A549 (cell line): ENCODE data around the gene CHD1L.

Source experiments
- CHD4 ChIP-seq: fragments of 200-600 bp; sonication (generic); IDR thresholded peaks from 2 replicates; pipeline ENCODE4 v1.6.1; 2016; ENCODE audit warnings: antibody characterized with exemption, mild to moderate bottlenecking, borderline replicate concordance
- HEYL ChIP-seq: fragments of 250-450 bp; sonication (Bioruptor Pico); IDR thresholded peaks from 2 replicates; pipeline ENCODE4 v1.8.0; 2021; ENCODE audit warnings: mild to moderate bottlenecking, moderate library complexity
- TF ChIP-seq, protein P1 (sequence below): fragments of >200 bp; sonication (Bioruptor Twin); formaldehyde crosslinking; IDR thresholded peaks from 3 replicates; pipeline ENCODE4 v1.5.1; 2016

DNA sequence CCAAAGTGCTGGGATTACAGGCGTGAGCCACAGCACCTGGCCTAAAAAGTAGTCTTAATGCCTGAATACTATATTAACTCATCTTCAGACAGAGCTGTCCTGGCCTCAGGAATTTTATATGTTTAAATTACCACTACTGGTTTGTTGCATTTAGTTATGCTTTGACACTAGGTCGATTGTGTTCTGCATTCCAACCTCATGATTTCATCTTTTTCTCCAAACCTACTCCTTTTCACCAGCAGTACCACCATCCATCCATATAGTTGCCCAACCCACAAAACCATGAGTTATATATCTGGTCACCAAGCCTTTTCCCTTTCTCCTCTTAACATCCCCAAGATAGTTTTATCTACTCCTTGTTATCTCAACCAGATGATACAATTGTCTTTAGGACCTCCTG is 39.9 kb upstream of the CHD1L start:
- TF ChIP-seq CHD4 (no peak), HEYL (CRISPR knock-in tag) (no peak)
- TF ChIP-seq, protein P1, sequence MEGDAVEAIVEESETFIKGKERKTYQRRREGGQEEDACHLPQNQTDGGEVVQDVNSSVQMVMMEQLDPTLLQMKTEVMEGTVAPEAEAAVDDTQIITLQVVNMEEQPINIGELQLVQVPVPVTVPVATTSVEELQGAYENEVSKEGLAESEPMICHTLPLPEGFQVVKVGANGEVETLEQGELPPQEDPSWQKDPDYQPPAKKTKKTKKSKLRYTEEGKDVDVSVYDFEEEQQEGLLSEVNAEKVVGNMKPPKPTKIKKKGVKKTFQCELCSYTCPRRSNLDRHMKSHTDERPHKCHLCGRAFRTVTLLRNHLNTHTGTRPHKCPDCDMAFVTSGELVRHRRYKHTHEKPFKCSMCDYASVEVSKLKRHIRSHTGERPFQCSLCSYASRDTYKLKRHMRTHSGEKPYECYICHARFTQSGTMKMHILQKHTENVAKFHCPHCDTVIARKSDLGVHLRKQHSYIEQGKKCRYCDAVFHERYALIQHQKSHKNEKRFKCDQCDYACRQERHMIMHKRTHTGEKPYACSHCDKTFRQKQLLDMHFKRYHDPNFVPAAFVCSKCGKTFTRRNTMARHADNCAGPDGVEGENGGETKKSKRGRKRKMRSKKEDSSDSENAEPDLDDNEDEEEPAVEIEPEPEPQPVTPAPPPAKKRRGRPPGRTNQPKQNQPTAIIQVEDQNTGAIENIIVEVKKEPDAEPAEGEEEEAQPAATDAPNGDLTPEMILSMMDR = no peak
